Stimulated activated CD8-positive, alpha-beta memory T cell treated with anti-CD3 and anti-CD28 coated beads, Interleukin-15, amount 100 ng/mL, for 24 hours (primary cell): ENCODE results near the gene PKD1L1.

ENCODE experiments used
- DNase-seq: peaks from one replicate; pipeline ENCODE4 v3.0.0-alpha.2; 2020; ENCODE audit warnings: low read depth

The PKD1L1 gene

DNA sequence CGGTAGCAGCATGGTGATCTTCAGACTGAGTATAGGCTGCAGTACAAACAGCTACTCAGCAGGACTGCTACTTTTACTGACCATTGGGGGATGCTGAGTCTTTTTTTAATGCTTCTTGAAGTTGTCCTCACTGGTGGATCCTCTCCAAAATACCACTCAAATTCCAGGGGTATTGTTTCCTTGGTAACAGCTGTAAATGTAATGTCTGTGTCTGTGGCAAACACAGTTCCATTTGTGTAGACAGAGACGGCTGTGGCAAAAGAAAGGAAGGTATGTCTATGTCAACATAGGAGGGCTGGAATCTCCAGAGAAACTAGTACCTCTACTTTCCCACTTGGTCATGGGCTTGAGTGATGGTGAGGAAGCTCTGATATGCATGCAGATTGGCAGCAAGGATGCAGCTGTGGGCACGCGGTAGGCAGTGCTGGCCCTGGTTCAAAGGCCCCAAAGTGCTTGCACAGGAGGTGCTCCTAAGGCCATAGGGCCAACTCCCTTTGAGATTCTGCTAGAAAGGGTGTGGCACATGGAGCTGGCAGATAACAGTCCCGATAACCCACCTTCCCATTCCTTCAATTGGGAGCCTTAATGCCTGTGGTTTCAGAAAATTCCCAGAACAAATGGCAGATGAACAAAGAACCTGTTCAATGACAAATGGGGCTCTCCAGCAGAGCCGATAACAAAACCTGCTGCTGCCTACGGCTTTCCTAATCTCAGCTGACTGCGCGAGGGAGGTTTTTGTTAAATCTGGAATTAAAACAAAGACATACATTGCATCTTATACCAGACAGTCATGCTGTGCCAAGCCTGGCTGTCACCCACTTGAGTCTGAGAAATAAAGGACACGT, 43.0 kb downstream of the PKD1L1 start:
- no peak for DNase-seq

DNA sequence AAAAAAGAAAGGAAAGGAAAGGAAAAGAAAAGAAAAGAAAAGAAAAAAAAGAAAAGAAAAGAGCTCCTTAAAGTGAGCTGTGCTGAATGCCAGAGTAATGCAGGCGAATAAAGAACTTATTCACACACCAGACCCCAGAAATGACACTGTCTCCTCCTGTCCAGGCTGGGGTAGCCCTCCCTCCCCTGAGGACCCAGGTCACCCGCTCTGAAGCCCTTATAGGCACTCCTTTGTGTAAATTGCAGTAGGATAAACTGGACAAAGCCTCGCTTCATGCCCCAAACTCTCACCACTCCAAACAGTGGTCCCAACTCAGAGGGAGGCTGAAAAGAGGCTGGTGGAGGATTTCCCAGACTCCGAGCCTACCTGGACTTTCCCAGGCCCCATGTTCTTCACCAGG, 46.3 kb downstream of the PKD1L1 start:
- no peak for DNase-seq

DNA sequence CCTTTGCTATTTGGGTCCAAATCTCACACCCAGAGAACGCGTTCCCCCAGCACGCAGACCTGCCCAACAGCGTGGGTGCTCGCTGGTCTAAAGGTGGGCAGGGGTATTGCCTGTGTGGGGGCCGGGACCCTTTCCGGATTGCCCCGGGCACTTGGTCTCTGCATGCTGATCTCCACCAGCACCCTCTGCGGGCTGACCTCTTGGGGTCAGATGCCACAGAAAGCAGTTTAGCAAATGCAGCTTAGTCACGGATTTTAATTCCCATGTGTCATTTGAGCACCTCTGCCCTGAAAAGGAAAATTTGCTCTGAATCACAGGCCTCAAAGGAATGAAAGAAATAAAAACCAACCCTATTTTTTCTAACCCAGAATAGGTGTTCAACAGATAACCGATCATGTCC, 46.7 kb downstream of the PKD1L1 start:
- no peak for DNase-seq

DNA sequence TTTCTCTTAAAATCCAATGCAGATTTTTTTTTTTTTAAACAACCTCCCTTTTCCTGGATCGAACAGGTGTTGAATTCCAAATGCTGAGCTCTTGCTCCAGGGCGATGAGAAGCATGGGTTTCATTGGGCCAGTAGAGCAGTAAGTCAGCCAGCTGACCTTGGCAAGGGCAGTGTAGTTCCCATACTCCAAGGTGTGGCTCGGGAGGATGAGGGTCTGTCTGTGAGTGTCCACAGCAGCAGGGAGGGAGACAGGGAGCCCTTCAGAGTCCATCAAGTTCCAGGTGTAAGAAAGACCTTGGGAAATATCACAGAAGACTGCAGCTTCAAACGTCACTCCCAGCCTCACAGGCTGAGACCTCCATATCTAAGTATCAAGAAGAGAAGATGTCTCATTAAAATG, 50.4 kb downstream of the PKD1L1 start:
- DNase-seq: no peak

DNA sequence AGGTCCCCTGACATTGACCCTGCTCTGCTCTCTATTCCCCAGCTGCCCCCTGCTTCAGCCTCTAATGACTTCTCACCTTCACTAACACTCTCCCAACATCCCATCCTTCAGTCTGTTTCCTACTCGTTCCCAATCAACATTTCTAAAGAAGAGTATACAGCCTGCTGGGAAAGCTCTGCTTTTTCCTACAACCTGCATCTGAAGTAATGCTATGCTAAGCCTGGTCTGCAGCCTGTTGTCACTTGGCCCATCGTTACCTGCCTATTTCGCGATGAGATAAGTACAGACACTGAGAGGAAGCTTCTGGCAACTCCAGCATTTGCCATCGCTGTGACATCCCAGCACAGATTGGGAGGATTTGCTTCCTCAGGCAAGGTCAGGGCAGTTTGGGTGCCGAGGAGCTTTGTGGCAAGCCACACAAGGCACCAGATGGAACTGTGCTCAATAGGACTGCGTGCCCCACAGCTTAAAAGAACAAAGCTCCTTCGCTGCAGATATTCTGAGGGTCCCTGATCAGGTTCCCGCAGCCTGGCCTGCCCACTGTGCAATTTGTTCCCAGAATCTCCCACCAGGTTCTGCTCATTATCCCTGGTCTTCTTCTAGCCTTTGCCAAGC, 51.4 kb downstream of the PKD1L1 start:
- no peak for DNase-seq

DNA sequence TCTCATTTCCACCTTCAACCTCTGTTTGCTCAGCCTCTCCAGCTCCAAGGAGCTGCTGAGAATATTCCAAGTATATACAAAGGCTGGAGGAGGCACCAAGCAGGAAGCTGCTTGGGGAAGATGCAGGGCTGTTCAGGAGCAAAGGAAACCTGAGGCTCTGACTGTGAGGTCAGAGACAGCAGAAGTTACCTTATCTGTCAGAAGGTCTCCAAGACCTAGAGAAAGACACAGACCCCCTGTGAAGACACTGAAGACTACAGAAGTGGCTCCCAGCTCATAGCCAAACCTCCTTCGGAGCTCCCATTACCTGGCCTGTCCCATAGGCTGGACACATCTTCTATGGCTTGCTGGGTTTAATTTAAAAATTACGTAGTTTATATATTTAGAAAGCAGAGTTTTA, 53.2 kb downstream of the PKD1L1 start:
- no peak for DNase-seq

DNA sequence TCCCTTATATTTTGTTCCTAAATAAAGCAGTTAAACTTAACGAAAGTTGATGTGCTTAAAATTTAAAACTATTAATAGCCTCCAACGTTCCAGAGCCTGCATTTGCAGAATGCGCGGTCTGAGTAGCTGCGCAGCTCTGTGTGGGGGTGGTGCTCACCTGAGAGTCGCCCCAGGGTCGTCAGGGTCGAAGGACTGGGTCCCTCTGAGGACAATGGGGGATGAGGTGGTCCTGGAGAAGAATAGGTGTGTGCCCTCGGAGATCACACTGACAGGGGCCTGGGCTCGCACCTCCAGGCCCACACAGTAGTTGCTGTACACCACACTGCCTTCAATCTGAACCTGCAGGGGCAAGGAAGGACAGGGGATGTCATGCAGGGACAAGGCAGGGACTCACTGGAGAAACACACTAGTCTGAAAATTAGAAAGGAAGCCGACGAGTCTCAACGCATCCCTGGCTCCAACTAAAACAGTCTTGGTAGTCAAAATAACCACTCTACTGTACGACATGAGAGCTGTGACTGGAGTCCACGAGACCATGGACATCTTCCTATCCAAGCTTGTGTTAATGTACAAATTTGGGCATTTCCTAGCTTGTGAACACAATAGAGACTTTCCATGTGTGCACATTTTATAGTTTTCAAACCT, 54.4 kb downstream of the PKD1L1 start:
- no peak for DNase-seq

DNA sequence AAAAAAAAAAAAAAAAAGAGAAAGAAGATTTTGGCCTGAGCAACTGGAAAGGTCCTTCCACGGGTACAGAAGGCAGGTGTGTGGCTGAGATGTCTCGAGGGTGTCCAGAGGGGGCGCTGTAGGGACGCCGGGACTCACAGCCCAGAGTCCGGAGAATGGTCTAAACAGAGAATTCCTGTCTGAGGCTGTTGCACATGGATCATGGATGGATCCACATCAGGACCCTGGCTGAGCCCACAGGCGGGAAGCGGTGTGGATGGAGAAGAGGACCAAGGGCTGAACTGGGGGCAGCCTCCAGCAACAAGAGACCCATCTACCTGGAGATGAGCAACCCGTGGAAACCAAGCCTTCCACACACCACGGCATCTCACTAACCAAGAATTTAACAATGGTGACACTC, 55.0 kb downstream of the PKD1L1 start:
- no peak for DNase-seq

DNA sequence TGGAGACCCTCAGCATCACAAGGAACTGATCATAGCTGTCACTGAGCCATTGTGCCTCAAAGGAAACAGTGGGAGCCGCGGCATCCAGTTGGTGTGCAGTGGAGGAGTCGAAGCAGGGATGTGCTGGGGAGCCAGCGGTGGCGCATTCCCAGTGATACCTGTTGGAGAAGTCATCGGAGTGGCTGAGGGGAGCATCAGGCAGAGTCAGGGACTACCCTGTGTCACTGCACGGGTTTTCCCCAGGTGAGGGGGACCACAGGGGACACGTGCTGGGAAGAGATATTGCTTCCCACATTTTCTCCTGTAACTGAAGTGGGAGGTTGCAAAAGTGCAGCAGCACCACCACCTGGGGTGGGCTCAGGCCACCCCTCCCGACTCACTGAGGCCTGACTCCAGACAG, 57.7 kb downstream of the PKD1L1 start:
- no peak for DNase-seq

DNA sequence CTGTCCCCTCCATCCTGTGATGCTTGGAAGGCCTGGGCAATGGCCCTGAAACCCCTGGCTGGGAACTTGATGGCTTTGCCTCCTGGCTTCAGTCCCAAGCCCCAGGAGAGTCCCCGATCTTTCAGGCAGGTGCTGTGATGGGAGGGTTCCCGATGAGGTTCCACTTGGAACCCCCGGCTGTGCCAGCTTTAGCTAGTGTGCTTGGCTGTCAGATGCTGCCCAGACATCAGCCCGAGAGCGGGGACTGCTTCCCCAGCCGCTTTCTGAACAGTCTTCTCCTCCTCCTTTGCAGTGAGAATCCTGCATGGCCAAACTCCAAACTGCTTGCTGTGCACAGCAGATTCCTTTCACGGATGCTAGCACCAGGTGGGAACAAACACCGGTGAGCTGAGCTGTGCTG, 58.1 kb downstream of the PKD1L1 start:
- no peak for DNase-seq

DNA sequence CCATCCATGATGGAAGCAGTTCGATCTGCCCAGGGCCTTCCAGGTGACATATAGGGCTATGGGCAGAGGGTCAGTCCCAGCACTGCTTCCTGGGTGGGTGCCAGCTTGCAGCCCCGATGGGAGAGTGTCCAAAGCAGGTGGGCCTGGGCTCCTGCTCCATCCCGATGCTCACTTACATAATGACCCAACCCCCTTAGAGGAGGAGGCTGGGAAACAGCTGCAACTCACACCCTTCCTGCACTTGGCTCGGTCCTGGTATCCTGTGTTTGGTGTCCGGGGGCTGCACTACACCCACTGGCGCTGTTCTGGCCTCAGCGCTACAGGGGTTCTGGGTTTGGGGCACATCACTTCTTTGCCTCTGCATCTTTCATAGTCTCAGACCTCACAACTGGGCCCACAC, 58.5 kb downstream of the PKD1L1 start:
- no peak for DNase-seq

DNA sequence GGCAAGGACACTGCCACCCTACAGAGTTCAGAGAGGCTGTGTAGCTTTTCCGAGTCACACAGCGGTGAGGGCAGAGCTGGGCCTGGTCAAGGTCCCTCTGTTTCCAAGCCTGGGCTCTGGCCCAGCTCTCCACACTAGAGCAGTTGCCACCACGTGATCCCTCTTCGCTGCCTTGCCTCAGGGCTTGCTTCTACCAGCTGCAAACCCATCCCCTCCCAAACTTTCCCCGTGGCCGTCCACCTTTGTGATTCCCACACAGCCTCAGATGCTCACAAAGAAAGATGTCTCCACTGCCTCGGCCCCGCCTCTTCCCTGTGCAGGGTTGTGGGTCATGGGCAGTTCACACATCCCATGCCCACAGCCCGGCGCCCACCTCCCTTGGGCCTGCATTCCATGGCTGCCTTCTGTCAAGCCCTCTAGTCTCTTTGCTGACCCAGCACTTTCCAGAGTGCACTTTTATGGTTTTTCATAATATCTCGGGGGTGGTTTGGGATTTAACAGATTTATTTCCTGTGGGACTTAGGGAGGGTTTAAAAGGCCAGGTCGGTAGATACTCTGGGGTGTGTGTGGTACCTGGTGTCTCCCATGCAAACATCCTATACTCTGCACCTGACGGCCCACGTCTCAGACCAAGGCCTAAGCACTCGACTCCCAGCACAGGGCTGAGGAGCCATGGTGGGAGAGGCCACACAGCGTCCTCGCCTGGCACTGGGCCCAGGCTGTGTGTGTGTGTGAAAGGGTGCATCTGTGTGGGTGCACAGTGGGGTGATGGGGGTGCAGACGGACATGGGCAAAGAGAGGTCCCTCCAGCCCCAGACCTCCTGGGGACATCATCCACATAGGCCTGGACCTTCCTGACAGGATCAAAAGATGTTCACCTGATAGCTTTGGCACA, 59.6 kb downstream of the PKD1L1 start:
- DNase-seq: no peak

DNA sequence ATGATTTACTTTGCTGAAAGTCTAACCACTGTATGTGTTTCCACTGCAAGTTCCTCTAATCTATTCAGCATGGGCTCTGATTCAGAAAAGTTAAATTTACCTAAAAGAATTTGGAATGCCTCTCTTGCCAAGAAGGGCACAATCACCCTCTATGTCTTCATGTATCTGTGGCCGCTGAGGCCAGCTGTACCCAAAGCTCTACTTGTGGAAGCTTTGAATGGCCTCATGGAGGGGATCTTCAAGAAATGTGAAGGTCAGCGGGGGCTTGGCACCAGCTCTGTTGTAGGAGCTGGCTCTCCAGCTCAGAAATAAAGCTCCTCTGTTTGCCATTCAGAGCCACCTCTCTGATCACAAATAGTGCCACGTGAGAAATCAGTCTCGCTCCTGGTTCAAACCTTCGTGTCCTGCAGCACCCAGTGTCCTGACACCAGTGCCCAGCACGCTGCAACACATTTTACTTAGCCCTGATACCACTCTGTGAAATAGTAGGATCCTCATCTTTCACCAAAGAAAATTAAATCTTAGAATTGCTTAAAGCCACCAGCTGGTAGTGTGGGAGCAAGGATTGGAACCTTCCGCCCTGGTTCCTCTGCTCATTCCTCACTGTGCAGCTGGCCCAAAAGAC, 61.1 kb downstream of the PKD1L1 start:
- DNase-seq: no peak

DNA sequence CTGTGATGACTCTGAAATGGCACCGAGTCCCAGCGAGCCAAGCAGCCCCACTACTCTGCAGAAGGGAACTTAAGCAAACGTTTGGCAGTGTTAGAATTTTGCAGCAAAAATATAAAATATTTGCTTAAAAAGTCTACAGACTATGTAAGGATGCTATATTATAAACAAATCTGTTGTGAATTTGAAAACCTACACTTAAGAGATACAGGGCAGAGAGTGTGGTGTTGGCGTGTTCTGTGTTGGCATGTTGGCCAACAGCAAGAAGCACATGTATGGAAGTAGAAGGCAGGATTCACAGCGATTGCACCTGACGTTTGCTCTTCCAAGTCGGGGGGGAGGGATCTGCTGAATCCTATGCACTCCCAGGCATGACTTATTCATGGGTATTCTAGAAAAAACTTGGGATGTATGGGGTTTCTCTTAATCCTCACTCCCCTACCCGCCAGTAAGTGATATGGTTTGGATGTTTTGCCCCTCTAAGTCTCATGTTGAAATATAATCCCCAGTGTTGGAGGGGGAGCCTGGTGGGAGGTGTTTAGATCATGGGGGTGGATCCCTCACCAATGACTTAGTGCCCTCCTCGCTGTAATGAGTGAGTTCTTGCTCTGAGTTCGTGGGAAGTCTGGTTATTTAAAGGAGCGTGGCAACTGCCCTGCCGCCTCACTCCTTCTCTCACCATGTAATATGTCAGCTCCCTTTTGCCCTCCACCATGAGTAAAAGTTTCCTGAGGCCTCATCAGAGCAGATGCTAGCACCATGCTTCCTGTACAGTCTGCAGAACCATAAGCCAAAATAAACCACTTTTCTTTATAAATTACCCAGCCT, 62.1 kb downstream of the PKD1L1 start:
- no peak for DNase-seq

DNA sequence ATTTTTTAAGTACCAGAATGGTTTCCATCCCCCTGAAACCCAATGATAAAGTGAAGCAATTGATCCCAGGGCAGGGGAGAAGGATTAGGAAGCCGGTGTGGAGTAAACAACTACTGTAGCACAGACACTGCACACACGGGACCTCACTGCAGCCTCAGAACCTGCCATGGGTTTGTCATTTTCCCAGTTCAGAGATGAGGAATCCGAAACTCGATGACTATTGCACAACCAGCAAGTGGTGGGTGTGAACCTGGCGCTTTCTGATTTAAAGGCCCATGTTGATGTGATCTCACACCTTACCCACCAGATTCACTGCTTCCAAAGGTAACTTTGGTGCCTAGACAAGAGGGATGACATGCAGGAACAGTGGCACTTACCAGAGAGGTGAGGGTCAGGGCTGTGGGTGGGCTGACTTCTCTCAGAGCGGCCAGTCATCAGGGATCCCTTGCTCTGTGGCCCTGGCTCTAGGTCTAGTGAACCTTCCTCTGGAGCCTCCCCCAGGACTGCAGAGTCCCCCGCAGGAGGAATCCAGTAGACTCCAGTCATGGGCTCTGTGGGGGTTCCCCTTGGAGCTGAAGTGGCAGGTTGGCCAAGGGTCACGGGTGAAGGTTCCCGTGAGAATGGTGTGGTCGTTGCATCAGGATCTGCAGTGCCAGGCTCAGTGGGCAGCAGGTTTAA, 62.8 kb downstream of the PKD1L1 start:
- DNase-seq: no peak

DNA sequence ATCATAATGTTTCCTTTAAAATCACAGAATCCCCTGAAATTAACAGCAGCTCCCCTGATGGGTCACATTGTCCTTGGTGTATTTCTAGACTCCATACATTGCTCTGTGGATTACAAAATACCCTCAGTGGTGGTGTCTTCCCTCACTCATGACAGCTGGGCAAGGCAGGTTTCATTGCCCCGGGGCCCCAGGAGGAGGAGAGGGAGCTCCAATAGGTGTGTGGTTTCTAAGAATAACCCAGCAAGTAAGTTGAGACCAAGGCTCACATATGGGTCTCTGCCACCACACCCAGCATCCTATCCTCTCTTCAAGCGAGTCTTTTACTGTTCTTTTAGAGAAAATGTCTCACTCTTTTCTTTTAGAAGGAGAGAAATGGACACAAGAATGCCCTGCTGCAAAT, 63.6 kb downstream of the PKD1L1 start:
- DNase-seq: no peak

DNA sequence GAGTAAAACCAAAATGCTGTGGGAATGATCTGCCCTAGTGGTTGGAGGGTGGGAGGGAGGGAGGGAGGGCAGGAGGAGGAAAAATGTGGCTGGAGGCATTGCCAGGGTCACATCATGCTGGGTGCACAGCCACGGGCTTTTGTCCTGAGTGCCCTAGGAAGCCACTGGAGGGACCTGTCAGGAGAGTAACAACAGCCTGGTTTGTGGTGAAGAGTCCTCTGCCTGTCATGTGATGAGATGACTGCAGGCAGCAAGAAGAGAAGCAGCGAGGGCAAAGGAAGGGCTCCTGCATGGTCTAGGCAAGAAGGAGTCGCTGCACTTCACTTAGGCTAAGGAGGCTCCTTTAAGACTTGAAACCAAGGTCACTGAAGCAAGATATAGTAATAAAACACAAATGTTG, 65.6 kb downstream of the PKD1L1 start:
- no peak for DNase-seq

DNA sequence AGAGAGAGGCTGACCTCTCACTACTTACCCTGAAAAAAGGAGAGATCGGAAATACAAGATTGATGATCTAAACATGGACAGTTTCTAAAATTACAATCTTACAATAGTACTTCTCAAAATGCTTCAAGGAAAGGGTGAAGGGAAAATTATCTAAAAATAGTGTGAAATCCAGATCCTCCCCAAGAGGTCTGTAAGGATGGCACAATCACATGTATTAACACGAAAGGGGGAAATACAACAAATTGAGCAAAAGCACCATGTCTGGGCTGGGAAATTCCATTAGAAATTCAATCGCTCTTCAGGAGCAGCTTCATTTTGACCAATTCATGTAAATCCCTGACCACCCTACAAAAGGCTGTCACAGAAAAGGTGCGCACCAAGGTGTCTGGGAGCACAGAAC, 67.0 kb downstream of the PKD1L1 start:
- DNase-seq: no peak

DNA sequence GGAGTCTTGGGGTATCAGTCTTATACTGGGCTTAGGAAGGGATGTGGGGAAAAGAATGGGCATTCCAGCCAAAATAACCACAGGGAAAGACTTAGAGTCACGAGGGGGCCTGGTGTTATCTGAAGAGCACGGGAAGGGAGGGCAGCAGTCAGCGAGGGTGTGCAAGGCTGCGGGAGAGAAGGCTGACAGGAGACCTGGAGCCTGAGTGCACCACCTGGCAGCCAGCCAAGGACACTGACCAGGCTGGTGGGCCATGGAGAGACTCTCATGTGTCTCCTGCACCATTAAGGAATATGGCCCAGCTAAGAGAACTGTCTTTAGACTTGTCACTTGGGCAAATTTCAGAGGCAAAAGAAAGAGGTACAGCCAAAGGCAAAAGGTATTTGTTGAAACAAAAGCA, 69.6 kb downstream of the PKD1L1 start:
- DNase-seq: no peak

DNA sequence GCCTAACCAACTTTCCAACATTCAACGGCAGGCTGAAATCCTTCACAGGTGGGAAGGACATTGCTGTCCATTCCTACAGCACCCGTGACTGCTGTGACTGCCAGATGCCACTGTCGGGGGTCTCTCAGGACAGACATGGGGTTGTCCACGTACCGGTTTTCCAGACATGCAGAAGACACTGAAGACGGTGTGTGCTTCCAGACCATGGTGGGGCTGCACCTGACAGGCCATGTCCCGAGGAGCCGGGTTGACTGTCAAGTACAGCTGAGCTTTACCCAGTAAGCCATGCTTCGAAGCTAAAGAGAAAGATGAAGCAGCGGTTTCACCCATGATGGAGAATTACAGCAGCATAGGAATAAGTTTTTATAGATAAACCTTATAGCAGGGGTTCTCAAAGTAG, 70.9 kb downstream of the PKD1L1 start:
- no peak for DNase-seq
